GM23338 (cell line): ENCODE measurements around the gene SLC9C1. TPM values are rescaled to one million over a fixed set of nuclear protein-coding genes. Genes with fewer than 3 reads are reported as not detected.

Experiments
- ATAC-seq: fragments of 200-7000 bp; cut with Tn5 transposase; 3 replicates; pipeline ENCODE4 v1.9.1; 2020
- DNase-seq: peaks from one replicate; pipeline ENCODE4 v3.0.0-alpha.2; 2015; ENCODE audit warnings: low spot score
- H2AFZ ChIP-seq: fragments of 200-600 bp; sonication (generic); 2 replicates; pipeline ENCODE4 v1.8.0; 2016; ENCODE audit warnings: antibody characterized with exemption, mild to moderate bottlenecking, moderate library complexity
- H3F3A ChIP-seq: fragments of 200-600 bp; sonication (generic); replicated peaks from 2 replicates; pipeline ENCODE4 v1.8.0; 2017; ENCODE audit warnings: antibody characterized with exemption, mixed run types, low read depth
- H3K27ac ChIP-seq: fragments of 200-600 bp; sonication (generic); 2 replicates; pipeline ENCODE4 v1.6.1; 2016; ENCODE audit warnings: low read depth
- H3K27me3 ChIP-seq: fragments of 200-600 bp; sonication (generic); 2 replicates; pipeline ENCODE4 v1.8.0; 2016; ENCODE audit warnings: mild to moderate bottlenecking, mixed run types, moderate library complexity; ENCODE audit not compliant: insufficient read depth
- H3K36me3 ChIP-seq: fragments of 200-600 bp; sonication (generic); 2 replicates; pipeline ENCODE4 v1.8.0; 2016; ENCODE audit warnings: mild to moderate bottlenecking; ENCODE audit not compliant: insufficient read depth
- H3K4me1 ChIP-seq: fragments of 200-600 bp; sonication (generic); 2 replicates; pipeline ENCODE4 v1.8.0; 2016; ENCODE audit warnings: mild to moderate bottlenecking, moderate library complexity; ENCODE audit not compliant: insufficient read depth
- H3K4me2 ChIP-seq: fragments of 200-600 bp; sonication (generic); 2 replicates; pipeline ENCODE4 v1.7.1; 2017; ENCODE audit warnings: mixed run types
- H3K4me3 ChIP-seq: fragments of 200-600 bp; sonication (generic); 2 replicates; pipeline ENCODE4 v1.6.1; 2016; ENCODE audit warnings: mixed run types
- H3K79me2 ChIP-seq: fragments of 200-600 bp; sonication (generic); replicated peaks from 2 replicates; pipeline ENCODE4 v1.8.0; 2017; ENCODE audit warnings: mild to moderate bottlenecking; ENCODE audit not compliant: insufficient read depth
- H3K9me2 ChIP-seq: fragments of 200-600 bp; sonication (generic); 2 replicates; pipeline ENCODE4 v1.8.0; 2017; ENCODE audit not compliant: insufficient read depth
- H4K20me1 ChIP-seq: fragments of 200-600 bp; sonication (generic); replicated peaks from 2 replicates; pipeline ENCODE4 v1.8.0; 2017; ENCODE audit warnings: mild to moderate bottlenecking; ENCODE audit not compliant: insufficient read depth
- H3K27ac Mint-ChIP-seq: 2 replicates; pipeline ENCODE4 v1.8.0; 2020; ENCODE audit warnings: inconsistent platforms, mild to moderate bottlenecking, moderate library complexity, mixed read lengths
- H3K27me3 Mint-ChIP-seq: 3 replicates; pipeline ENCODE4 v1.8.0; 2022; ENCODE audit warnings: low read depth, mild to moderate bottlenecking, moderate library complexity, mixed read lengths, inconsistent platforms; ENCODE audit not compliant: insufficient read depth, poor library complexity
- H3K36me3 Mint-ChIP-seq: 3 replicates; pipeline ENCODE4 v1.8.0; 2021; ENCODE audit warnings: low read depth, mild to moderate bottlenecking, inconsistent platforms, moderate library complexity, mixed read lengths
- H3K4me1 Mint-ChIP-seq: 3 replicates; pipeline ENCODE4 v1.8.0; 2020; ENCODE audit warnings: mild to moderate bottlenecking, inconsistent platforms, mixed read lengths
- H3K4me3 Mint-ChIP-seq: 3 replicates; pipeline ENCODE4 v1.8.0; 2021; ENCODE audit warnings: moderate library complexity, mild to moderate bottlenecking, inconsistent platforms, mixed read lengths
- H3K9me3 Mint-ChIP-seq: 3 replicates; pipeline ENCODE4 v1.8.0; 2020; ENCODE audit warnings: moderate library complexity, mild to moderate bottlenecking, inconsistent platforms, mixed read lengths
- EZH2 ChIP-seq: fragments of 200-600 bp; sonication (generic); IDR thresholded peaks from one replicate; pipeline ENCODE4 v1.8.0; 2017; ENCODE audit warnings: antibody characterized with exemption, mild to moderate bottlenecking, low read depth; ENCODE audit not compliant: unreplicated experiment
- NANOG ChIP-seq: IDR thresholded peaks from 2 replicates; pipeline ENCODE4 v1.6.1; 2016; ENCODE audit warnings: antibody characterized with exemption, borderline replicate concordance
- STAT1 ChIP-seq: IDR thresholded peaks from one replicate; pipeline ENCODE4 v1.6.1; 2016; ENCODE audit warnings: antibody characterized with exemption; ENCODE audit not compliant: unreplicated experiment
- ZNF331 ChIP-seq: fragments of 250-450 bp; sonication (Bioruptor Pico); IDR thresholded peaks from 2 replicates; pipeline ENCODE4 v1.5.0; 2020; ENCODE audit warnings: low read depth, mild to moderate bottlenecking, moderate library complexity
- polyA plus RNA-seq: library from polyadenylated mRNA; unstranded; fragments of >200 nt; fragmentation: Nextera tagmentation; extraction: Ambion mirVana; gene quantifications from 2 replicates; pipeline ENCODE4 v1.2.1, GENCODE V29; 2016
- total RNA-seq: library from RNA; depleted of rRNA; stranded (reverse); fragments of >200 nt; shearing (Covaris generic); gene quantifications from 2 replicates; pipeline ENCODE4 v1.2.3, GENCODE V29; 2014
- TF ChIP-seq, protein P1 (sequence below): fragments of 250-450 bp; sonication (Bioruptor Pico); IDR thresholded peaks from 2 replicates; pipeline ENCODE4 v1.5.0; 2020; ENCODE audit warnings: mild to moderate bottlenecking, moderate library complexity
- TF ChIP-seq, protein P2 (sequence below): IDR thresholded peaks from one replicate; pipeline ENCODE4 v1.6.1; 2018; ENCODE audit warnings: antibody characterized with exemption; ENCODE audit not compliant: unreplicated experiment
- TF ChIP-seq, protein P3 (sequence below), 2 experiments: fragments of 200-600 bp in 1 of 2; sonication (generic) in 1 of 2; conservative IDR thresholded peaks; 2 replicates each; pipeline versions ENCODE4 v1.5.1 to v1.6.1; 2016 to 2017; ENCODE audit warnings: antibody characterized with exemption in 2 of 2, low read depth in 2 of 2, mild to moderate bottlenecking in 2 of 2, moderate library complexity in 1 of 2
- TF ChIP-seq, protein P4 (sequence below): IDR thresholded peaks from 2 replicates; pipeline ENCODE4 v1.6.1; 2016; ENCODE audit warnings: antibody characterized with exemption

Gene SLC9C1
- total and polyA plus RNA-seq, 2 experiments from 2014 or later, result 0.97 to 1.8 TPM

DNA sequence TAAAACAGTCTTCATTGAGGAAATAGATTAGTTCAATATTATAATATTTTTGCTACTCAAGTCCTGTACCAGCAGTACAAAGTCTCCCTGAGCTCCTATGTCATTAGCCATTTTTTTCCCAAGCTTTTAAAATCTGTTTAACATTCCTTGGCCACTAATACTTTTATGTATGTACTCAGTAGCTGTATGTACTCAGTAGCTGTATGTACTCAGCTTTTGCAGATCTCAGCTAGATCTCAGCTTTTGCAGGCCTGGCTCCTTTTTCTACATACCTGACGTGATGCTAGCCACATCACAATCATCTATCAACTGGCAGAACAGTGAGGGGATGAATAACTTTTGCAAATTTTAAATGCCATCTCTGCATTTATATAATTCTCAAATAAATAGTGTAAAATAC is 13.8 kb downstream of the SLC9C1 start:
- Mint-ChIP-seq H3K9me3 (no peaks in the 10 kb centered on the region), H3K4me3 (no peak overlapping the region), H3K36me3 (no peaks in the 10 kb centered on the region), H3K27me3 (no peaks in the 10 kb centered on the region), H3K27ac (no peak overlapping the region), H3K4me1 (peaks cover 4% of the 10 kb centered on the region; the same call in 2 of the 3 replicates)
- H3F3A ChIP-seq, result no peaks in the 10 kb centered on the region
- no peaks in the 10 kb centered on the region for H4K20me1 ChIP-seq
- ATAC-seq, result no peak
- TF ChIP-seq STAT1 (no peak), NANOG (no peak), EZH2 (no peak), ZNF331 (CRISPR knock-in tag) (no peak)
- TF ChIP-seq, protein P1, sequence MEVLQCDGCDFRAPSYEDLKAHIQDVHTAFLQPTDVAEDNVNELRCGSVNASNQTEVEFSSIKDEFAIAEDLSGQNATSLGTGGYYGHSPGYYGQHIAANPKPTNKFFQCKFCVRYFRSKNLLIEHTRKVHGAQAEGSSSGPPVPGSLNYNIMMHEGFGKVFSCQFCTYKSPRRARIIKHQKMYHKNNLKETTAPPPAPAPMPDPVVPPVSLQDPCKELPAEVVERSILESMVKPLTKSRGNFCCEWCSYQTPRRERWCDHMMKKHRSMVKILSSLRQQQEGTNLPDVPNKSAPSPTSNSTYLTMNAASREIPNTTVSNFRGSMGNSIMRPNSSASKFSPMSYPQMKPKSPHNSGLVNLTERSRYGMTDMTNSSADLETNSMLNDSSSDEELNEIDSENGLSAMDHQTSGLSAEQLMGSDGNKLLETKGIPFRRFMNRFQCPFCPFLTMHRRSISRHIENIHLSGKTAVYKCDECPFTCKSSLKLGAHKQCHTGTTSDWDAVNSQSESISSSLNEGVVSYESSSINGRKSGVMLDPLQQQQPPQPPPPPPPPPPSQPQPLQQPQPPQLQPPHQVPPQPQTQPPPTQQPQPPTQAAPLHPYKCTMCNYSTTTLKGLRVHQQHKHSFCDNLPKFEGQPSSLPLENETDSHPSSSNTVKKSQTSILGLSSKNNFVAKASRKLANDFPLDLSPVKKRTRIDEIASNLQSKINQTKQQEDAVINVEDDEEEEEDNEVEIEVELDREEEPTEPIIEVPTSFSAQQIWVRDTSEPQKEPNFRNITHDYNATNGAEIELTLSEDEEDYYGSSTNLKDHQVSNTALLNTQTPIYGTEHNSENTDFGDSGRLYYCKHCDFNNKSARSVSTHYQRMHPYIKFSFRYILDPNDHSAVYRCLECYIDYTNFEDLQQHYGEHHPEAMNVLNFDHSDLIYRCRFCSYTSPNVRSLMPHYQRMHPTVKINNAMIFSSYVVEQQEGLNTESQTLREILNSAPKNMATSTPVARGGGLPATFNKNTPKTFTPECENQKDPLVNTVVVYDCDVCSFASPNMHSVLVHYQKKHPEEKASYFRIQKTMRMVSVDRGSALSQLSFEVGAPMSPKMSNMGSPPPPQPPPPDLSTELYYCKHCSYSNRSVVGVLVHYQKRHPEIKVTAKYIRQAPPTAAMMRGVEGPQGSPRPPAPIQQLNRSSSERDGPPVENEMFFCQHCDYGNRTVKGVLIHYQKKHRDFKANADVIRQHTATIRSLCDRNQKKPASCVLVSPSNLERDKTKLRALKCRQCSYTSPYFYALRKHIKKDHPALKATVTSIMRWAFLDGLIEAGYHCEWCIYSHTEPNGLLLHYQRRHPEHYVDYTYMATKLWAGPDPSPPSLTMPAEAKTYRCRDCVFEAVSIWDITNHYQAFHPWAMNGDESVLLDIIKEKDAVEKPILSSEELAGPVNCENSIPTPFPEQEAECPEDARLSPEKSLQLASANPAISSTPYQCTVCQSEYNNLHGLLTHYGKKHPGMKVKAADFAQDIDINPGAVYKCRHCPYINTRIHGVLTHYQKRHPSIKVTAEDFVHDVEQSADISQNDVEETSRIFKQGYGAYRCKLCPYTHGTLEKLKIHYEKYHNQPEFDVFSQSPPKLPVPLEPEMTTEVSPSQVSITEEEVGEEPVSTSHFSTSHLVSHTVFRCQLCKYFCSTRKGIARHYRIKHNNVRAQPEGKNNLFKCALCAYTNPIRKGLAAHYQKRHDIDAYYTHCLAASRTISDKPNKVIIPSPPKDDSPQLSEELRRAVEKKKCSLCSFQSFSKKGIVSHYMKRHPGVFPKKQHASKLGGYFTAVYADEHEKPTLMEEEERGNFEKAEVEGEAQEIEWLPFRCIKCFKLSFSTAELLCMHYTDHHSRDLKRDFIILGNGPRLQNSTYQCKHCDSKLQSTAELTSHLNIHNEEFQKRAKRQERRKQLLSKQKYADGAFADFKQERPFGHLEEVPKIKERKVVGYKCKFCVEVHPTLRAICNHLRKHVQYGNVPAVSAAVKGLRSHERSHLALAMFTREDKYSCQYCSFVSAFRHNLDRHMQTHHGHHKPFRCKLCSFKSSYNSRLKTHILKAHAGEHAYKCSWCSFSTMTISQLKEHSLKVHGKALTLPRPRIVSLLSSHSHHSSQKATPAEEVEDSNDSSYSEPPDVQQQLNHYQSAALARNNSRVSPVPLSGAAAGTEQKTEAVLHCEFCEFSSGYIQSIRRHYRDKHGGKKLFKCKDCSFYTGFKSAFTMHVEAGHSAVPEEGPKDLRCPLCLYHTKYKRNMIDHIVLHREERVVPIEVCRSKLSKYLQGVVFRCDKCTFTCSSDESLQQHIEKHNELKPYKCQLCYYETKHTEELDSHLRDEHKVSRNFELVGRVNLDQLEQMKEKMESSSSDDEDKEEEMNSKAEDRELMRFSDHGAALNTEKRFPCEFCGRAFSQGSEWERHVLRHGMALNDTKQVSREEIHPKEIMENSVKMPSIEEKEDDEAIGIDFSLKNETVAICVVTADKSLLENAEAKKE (CRISPR knock-in tag), result no peak
- TF ChIP-seq, protein P2, sequence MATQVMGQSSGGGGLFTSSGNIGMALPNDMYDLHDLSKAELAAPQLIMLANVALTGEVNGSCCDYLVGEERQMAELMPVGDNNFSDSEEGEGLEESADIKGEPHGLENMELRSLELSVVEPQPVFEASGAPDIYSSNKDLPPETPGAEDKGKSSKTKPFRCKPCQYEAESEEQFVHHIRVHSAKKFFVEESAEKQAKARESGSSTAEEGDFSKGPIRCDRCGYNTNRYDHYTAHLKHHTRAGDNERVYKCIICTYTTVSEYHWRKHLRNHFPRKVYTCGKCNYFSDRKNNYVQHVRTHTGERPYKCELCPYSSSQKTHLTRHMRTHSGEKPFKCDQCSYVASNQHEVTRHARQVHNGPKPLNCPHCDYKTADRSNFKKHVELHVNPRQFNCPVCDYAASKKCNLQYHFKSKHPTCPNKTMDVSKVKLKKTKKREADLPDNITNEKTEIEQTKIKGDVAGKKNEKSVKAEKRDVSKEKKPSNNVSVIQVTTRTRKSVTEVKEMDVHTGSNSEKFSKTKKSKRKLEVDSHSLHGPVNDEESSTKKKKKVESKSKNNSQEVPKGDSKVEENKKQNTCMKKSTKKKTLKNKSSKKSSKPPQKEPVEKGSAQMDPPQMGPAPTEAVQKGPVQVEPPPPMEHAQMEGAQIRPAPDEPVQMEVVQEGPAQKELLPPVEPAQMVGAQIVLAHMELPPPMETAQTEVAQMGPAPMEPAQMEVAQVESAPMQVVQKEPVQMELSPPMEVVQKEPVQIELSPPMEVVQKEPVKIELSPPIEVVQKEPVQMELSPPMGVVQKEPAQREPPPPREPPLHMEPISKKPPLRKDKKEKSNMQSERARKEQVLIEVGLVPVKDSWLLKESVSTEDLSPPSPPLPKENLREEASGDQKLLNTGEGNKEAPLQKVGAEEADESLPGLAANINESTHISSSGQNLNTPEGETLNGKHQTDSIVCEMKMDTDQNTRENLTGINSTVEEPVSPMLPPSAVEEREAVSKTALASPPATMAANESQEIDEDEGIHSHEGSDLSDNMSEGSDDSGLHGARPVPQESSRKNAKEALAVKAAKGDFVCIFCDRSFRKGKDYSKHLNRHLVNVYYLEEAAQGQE, result no peak
- TF ChIP-seq, protein P3, sequence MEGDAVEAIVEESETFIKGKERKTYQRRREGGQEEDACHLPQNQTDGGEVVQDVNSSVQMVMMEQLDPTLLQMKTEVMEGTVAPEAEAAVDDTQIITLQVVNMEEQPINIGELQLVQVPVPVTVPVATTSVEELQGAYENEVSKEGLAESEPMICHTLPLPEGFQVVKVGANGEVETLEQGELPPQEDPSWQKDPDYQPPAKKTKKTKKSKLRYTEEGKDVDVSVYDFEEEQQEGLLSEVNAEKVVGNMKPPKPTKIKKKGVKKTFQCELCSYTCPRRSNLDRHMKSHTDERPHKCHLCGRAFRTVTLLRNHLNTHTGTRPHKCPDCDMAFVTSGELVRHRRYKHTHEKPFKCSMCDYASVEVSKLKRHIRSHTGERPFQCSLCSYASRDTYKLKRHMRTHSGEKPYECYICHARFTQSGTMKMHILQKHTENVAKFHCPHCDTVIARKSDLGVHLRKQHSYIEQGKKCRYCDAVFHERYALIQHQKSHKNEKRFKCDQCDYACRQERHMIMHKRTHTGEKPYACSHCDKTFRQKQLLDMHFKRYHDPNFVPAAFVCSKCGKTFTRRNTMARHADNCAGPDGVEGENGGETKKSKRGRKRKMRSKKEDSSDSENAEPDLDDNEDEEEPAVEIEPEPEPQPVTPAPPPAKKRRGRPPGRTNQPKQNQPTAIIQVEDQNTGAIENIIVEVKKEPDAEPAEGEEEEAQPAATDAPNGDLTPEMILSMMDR (conservative IDR thresholded peaks at IDR 0.05; ENCODE audit: low read depth in 2 of 2), result no peak
- TF ChIP-seq, protein P4, sequence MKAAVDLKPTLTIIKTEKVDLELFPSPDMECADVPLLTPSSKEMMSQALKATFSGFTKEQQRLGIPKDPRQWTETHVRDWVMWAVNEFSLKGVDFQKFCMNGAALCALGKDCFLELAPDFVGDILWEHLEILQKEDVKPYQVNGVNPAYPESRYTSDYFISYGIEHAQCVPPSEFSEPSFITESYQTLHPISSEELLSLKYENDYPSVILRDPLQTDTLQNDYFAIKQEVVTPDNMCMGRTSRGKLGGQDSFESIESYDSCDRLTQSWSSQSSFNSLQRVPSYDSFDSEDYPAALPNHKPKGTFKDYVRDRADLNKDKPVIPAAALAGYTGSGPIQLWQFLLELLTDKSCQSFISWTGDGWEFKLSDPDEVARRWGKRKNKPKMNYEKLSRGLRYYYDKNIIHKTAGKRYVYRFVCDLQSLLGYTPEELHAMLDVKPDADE, result no peak
- H2AFZ ChIP-seq, result no peak overlapping the region
- H3K79me2 ChIP-seq, result no peaks in the 10 kb centered on the region
- no peaks in the 10 kb centered on the region for H3K9me2 ChIP-seq
- H3K4me1 ChIP-seq, result no peaks in the 10 kb centered on the region
- DNase-seq, result no peak
- no peaks in the 10 kb centered on the region for H3K27me3 ChIP-seq
- no peak overlapping the region for H3K27ac ChIP-seq
- H3K36me3 ChIP-seq, result no peaks in the 10 kb centered on the region
- no peak overlapping the region for H3K4me2 ChIP-seq
- no peak overlapping the region for H3K4me3 ChIP-seq
